Hepatocyte (in vitro differentiated cells): Measurements from ENCODE around the gene BMP4.

Experiments
- CTCF ChIP-seq: fragments of 200-600 bp; sonication (generic); IDR thresholded peaks from 2 replicates; pipeline ENCODE4 v1.5.1; 2016; ENCODE audit warnings: antibody characterized with exemption, mild to moderate bottlenecking; ENCODE audit not compliant: poor library complexity
- EZH2 ChIP-seq: fragments of 200-600 bp; sonication (generic); IDR thresholded peaks from 2 replicates; pipeline ENCODE4 v1.6.1; 2016; ENCODE audit warnings: antibody characterized with exemption, mild to moderate bottlenecking, borderline replicate concordance
- EZH2phosphoT487 ChIP-seq: fragments of 200-600 bp; sonication (generic); IDR thresholded peaks from one replicate; pipeline ENCODE4 v1.6.1; 2018; ENCODE audit warnings: antibody characterized with exemption, mild to moderate bottlenecking, low read depth, moderate library complexity; ENCODE audit not compliant: unreplicated experiment, severe bottlenecking

GRCh38 chr14:53952533-53952932, 4.1 kb downstream of the BMP4 start:
- TF ChIP-seq EZH2 = no peak
- no peak for TF ChIP-seq CTCF
- TF ChIP-seq EZH2phosphoT487 = no peak
